HEK293 (cell line): ENCODE results near the gene CCDC167.

ENCODE experiments used
- CTCF ChIA-PET: fragments of 350-600 bp; formaldehyde crosslinking; extraction: SDS; loops from one replicate; lab custom pipeline; 2021; ENCODE audit warnings: antibody characterized with exemption; lab: Yijun Ruan, JAX
- POLR2A ChIA-PET: fragments of 300-600 bp; formaldehyde crosslinking; extraction: SDS; loops from one replicate; lab custom pipeline; 2020; ENCODE audit warnings: antibody characterized with exemption, inconsistent platforms; lab: Yijun Ruan, JAX
- H3K27ac ChIP-seq: fragments of 200-500 bp; sonication (Bioruptor generic); 2 replicates; pipeline ENCODE4 v1.5.1; 2014; ENCODE audit warnings: low read depth, low read length, control low read depth, inconsistent platforms; ENCODE audit errors: extremely low read depth
- H3K36me3 ChIP-seq, 2 experiments: fragments of 200-500 bp in 1 of 2; sonication (Bioruptor generic) in 1 of 2; 1 replicate in 1 of 2; 2 replicates in 1 of 2; pipeline ENCODE4 v1.5.1; 2014 to 2017; ENCODE audit warnings: inconsistent platforms in 2 of 2, low read length in 2 of 2; ENCODE audit not compliant: control insufficient read depth in 2 of 2, insufficient read depth in 1 of 2
- H3K4me1 ChIP-seq: fragments of 200-500 bp; sonication (Bioruptor generic); 2 replicates; pipeline ENCODE4 v1.5.1; 2014; ENCODE audit warnings: mild to moderate bottlenecking, low read length, inconsistent platforms; ENCODE audit not compliant: control insufficient read depth, insufficient read depth
- H3K4me3 ChIP-seq: 2 replicates; pipeline ENCODE4 v1.5.1; 2011; ENCODE audit warnings: low read depth, mild to moderate bottlenecking, control low read depth, low read length, moderate library complexity
- H3K9me3 ChIP-seq: fragments of 200-500 bp; sonication (Bioruptor generic); 2 replicates; pipeline ENCODE4 v1.5.1; 2014; ENCODE audit warnings: low read depth, low read length, inconsistent platforms; ENCODE audit not compliant: control insufficient read depth, insufficient read depth
- EGR2 ChIP-seq: fragments of 450-650 bp; formaldehyde crosslinking; IDR thresholded peaks from 2 replicates; pipeline ENCODE4 v1.5.1; 2016; ENCODE audit warnings: low read depth, missing biosample characterization, missing genetic modification characterization
- GLIS1 ChIP-seq: fragments of 450-650 bp; formaldehyde crosslinking; IDR thresholded peaks from 2 replicates; pipeline ENCODE4 v1.5.1; 2016; ENCODE audit warnings: missing biosample characterization, missing genetic modification characterization
- KLF10 ChIP-seq: fragments of 450-650 bp; IDR thresholded peaks from 2 replicates; pipeline ENCODE4 v1.5.1; 2018; ENCODE audit warnings: missing biosample characterization, mild to moderate bottlenecking, missing genetic modification characterization
- KLF17 ChIP-seq: fragments of 450-650 bp; formaldehyde crosslinking; IDR thresholded peaks from 2 replicates; pipeline ENCODE4 v1.5.1; 2016; ENCODE audit warnings: missing biosample characterization, missing genetic modification characterization
- SCRT2 ChIP-seq: fragments of 450-650 bp; formaldehyde crosslinking; IDR thresholded peaks from 2 replicates; pipeline ENCODE4 v1.5.1; 2016; ENCODE audit warnings: missing biosample characterization, missing genetic modification characterization
- TSHZ1 ChIP-seq: fragments of 450-650 bp; formaldehyde crosslinking; IDR thresholded peaks from 2 replicates; pipeline ENCODE4 v1.5.1; 2016; ENCODE audit warnings: missing biosample characterization, missing genetic modification characterization, borderline replicate concordance
- WT1 ChIP-seq: fragments of 450-650 bp; formaldehyde crosslinking; IDR thresholded peaks from 2 replicates; pipeline ENCODE4 v1.5.1; 2016; ENCODE audit warnings: missing biosample characterization, missing genetic modification characterization
- ZFHX2 ChIP-seq: fragments of 450-650 bp; formaldehyde crosslinking; conservative IDR thresholded peaks from 2 replicates; pipeline ENCODE4 v1.5.1; 2016; ENCODE audit warnings: missing biosample characterization, missing genetic modification characterization
- ZIC2 ChIP-seq: fragments of 450-650 bp; formaldehyde crosslinking; IDR thresholded peaks from 2 replicates; pipeline ENCODE4 v1.5.1; 2016; ENCODE audit warnings: missing biosample characterization, missing genetic modification characterization
- ZNF155 ChIP-seq: fragments of 450-650 bp; formaldehyde crosslinking; IDR thresholded peaks from 2 replicates; pipeline ENCODE4 v1.5.1; 2016; ENCODE audit warnings: missing biosample characterization, missing genetic modification characterization
- ZNF174 ChIP-seq: fragments of 450-650 bp; formaldehyde crosslinking; IDR thresholded peaks from 2 replicates; pipeline ENCODE4 v1.5.0; 2017; ENCODE audit warnings: missing biosample characterization, mild to moderate bottlenecking, missing genetic modification characterization
- ZNF37A ChIP-seq: fragments of 450-650 bp; IDR thresholded peaks from 2 replicates; pipeline ENCODE4 v1.5.1; 2018; ENCODE audit warnings: missing biosample characterization, missing genetic modification characterization
- ZNF501 ChIP-seq: fragments of 450-650 bp; formaldehyde crosslinking; IDR thresholded peaks from 2 replicates; pipeline ENCODE4 v1.5.1; 2016; ENCODE audit warnings: missing biosample characterization, missing genetic modification characterization
- ZNF530 ChIP-seq: fragments of 450-650 bp; formaldehyde crosslinking; IDR thresholded peaks from 2 replicates; pipeline ENCODE4 v1.5.1; 2016; ENCODE audit warnings: low read depth, missing biosample characterization, missing genetic modification characterization
- ZNF560 ChIP-seq: fragments of 450-650 bp; formaldehyde crosslinking; IDR thresholded peaks from 2 replicates; pipeline ENCODE4 v1.5.1; 2017; ENCODE audit warnings: missing biosample characterization, missing genetic modification characterization, borderline replicate concordance
- ZNF677 ChIP-seq: fragments of 450-650 bp; IDR thresholded peaks from 2 replicates; pipeline ENCODE4 v1.5.0; 2018; ENCODE audit warnings: missing biosample characterization, mild to moderate bottlenecking, missing genetic modification characterization, moderate library complexity
- ZNF792 ChIP-seq: fragments of 450-650 bp; formaldehyde crosslinking; IDR thresholded peaks from 2 replicates; pipeline ENCODE4 v1.5.1; 2016; ENCODE audit warnings: missing biosample characterization, missing genetic modification characterization
- ZNF830 ChIP-seq: fragments of 450-650 bp; IDR thresholded peaks from 2 replicates; pipeline ENCODE4 v1.5.0; 2018; ENCODE audit warnings: missing biosample characterization, missing genetic modification characterization, low read depth, mild to moderate bottlenecking, moderate library complexity
- TF ChIP-seq, protein P1 (sequence below): fragments of 450-650 bp; formaldehyde crosslinking; IDR thresholded peaks from 2 replicates; pipeline ENCODE4 v1.5.1; 2016; ENCODE audit warnings: missing biosample characterization, missing genetic modification characterization
- TF ChIP-seq, protein P2 (sequence below): fragments of 450-650 bp; formaldehyde crosslinking; IDR thresholded peaks from 2 replicates; pipeline ENCODE4 v1.5.1; 2016; ENCODE audit warnings: missing biosample characterization, missing genetic modification characterization

CCDC167 gene

GRCh38 chr6:37483252-37483901 is 16.3 kb downstream of the CCDC167 start:
- Histone ChIP-seq H3K36me3 (peaks cover under 1 to 58% of the 10 kb centered on the region in 2 experiments; a peak in 1 of 3 replicates), H3K4me3 (no peak overlapping the region)

DNA sequence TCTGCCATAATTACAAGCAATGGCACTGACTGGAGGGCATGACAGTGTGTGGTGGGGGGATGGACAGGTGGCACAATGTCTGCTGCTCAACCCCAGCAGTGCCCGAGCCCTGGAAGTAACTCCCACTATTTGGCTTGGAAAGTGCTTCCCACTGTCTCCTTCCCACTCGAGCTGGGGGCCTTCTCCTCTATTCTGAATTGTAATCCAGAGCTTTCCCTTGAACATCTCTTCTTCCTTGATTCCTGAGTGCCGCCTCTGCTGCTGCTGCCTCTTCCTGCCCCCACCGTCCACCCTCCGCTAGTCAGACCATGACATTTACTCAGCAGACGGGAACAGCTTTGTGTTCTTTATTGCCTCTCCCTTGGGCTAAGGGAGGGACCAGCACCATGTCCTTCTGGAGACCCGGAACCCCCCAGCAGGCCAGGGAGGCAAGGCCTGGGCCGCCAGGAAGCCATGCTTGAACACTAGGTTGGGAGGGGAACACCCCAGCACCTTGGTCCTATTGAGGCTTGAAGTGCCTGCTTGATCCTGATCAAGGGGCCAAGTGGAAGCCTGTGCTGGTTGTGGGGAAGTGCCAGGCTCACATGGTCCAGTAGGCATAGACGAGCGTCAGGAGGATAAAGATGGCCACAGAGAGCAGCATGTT is 17.0 kb downstream of the CCDC167 start:
- ChIA-PET CTCF (interaction anchor here (0.6 to 4.3 kb wide), 8 partner anchors 14 to 1293 kb away, joined by 3 to 18 read pairs (median 3); no protein-coding TSS in a partner anchor), POLR2A (no interaction called here)

More at GRCh38 chr6:37483252-37483901, 16.3 kb downstream of the CCDC167 start:
- POLR2A ChIA-PET: no interaction called here
- Histone ChIP-seq H3K27ac (no peak overlapping the region), H3K9me3 (no peaks in the 10 kb centered on the region), H3K4me1 (no peaks in the 10 kb centered on the region; the same call in 1 of the 2 replicates)
- no peak for TF ChIP-seq ZNF501 (tag by site-specific recombination)
- TF ChIP-seq KLF10 (tag by site-specific recombination): no peak
- TF ChIP-seq ZNF530 (tag by site-specific recombination): no peak
- TF ChIP-seq, protein P1, sequence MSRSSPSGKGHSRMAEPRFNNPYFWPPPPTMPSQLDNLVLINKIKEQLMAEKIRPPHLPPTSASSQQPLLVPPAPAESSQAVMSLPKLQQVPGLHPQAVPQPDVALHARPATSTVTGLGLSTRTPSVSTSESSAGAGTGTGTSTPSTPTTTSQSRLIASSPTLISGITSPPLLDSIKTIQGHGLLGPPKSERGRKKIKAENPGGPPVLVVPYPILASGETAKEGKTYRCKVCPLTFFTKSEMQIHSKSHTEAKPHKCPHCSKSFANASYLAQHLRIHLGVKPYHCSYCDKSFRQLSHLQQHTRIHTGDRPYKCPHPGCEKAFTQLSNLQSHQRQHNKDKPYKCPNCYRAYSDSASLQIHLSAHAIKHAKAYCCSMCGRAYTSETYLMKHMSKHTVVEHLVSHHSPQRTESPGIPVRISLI (tag by site-specific recombination): no peak
- no peak for TF ChIP-seq ZNF792 (tag by site-specific recombination)
- TF ChIP-seq SCRT2: no peak
- TF ChIP-seq ZNF174 (tag by site-specific recombination): no peak
- no peak for TF ChIP-seq ZNF560
- CTCF ChIA-PET: interaction anchor here (0.5 to 4.3 kb wide), 12 partner anchors 9 to 1656 kb away, joined by 3 to 19 read pairs (median 4); no protein-coding TSS in a partner anchor

DNA sequence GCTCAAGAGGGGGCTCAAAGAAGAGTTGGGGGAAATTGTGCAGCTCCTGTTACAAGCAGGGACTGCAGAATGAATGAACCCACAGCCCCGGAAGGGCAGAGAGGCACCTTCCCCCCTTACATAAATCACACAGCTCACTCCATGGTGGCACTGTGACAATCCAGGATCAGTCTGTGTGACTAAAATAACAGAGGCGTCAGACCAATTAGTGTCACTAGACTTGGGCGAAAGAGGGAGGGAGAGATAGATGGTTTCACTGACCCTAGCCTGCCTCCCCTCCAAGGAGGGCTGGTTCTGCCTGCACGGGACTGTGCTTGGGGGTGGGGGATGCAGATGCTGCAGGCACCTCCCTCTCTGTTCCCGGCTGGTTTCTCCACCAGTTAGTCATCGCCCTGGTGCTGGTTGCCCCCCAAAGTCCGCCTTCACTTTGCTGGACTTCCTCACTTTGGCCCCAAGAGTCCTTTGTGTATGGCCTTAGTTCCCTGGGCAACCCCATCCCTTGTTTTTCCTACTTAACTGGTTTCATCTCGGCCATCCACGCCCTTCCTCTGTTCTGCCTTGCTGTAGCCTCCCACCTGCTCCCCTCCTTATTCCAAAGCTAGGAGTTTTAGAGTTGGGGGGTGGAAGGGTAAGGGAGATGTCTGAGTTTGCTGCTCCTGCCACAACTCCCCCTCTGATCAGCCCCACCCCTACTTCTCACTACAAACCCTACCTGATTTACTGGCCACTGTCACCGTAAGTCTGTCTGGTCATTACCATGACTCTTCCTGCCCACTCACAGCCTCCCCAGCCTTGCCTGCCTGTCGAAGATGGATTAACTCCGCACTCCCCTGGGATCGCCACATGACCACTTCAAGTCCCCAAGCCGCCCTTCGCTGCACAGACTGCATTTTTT is 17.7 kb downstream of the CCDC167 start:
- peaks cover 4 to 70% of the 10 kb centered on the region in 2 experiments; a peak in 1 of 3 replicates for H3K36me3 ChIP-seq
- no peak overlapping the region for H3K27ac ChIP-seq
- ChIA-PET POLR2A (no interaction called here), CTCF (interaction anchor here (0.6 to 4.3 kb wide), 9 partner anchors 10 to 1294 kb away, joined by 3 to 18 read pairs (median 6); no protein-coding TSS in a partner anchor)
- H3K4me3 ChIP-seq: no peak overlapping the region
- no peaks in the 10 kb centered on the region; the same call in 1 of the 2 replicates for H3K4me1 ChIP-seq
- no peak for TF ChIP-seq TSHZ1 (tag by site-specific recombination)
- TF ChIP-seq ZNF37A: no peak
- no peak for TF ChIP-seq ZNF830 (tag by site-specific recombination)
- peak; percentile 69 for TF ChIP-seq GLIS1 (tag by site-specific recombination)
- TF ChIP-seq WT1 (tag by site-specific recombination): peak; percentile 76
- no peak for TF ChIP-seq ZNF155 (tag by site-specific recombination)
- TF ChIP-seq KLF17: peak; percentile 78
- TF ChIP-seq ZIC2: peak; percentile 31; the same call in 1 of the 2 replicates
- TF ChIP-seq, protein P2, sequence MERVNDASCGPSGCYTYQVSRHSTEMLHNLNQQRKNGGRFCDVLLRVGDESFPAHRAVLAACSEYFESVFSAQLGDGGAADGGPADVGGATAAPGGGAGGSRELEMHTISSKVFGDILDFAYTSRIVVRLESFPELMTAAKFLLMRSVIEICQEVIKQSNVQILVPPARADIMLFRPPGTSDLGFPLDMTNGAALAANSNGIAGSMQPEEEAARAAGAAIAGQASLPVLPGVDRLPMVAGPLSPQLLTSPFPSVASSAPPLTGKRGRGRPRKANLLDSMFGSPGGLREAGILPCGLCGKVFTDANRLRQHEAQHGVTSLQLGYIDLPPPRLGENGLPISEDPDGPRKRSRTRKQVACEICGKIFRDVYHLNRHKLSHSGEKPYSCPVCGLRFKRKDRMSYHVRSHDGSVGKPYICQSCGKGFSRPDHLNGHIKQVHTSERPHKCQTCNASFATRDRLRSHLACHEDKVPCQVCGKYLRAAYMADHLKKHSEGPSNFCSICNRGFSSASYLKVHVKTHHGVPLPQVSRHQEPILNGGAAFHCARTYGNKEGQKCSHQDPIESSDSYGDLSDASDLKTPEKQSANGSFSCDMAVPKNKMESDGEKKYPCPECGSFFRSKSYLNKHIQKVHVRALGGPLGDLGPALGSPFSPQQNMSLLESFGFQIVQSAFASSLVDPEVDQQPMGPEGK (tag by site-specific recombination): 0 out of 2 replicates have a peak, but pooled peaks have one; percentile 11
- H3K9me3 ChIP-seq: no peaks in the 10 kb centered on the region

More for the DNA sequence above, 17.0 kb downstream of the CCDC167 start:
- no peak for TF ChIP-seq ZNF677 (tag by site-specific recombination)
- peak; percentile 84 for TF ChIP-seq ZFHX2 (tag by site-specific recombination)
- peak; percentile 95 for TF ChIP-seq EGR2 (tag by site-specific recombination)
- no peaks in the 10 kb centered on the region for H3K9me3 ChIP-seq
- H3K36me3 ChIP-seq: peaks cover 4 to 62% of the 10 kb centered on the region in 2 experiments; a peak in 1 of 3 replicates
- no peak overlapping the region for H3K4me3 ChIP-seq
- H3K27ac ChIP-seq: no peak overlapping the region
- H3K4me1 ChIP-seq: no peaks in the 10 kb centered on the region; the same call in 1 of the 2 replicates
